Measurements from ENCODE around the gene B2M. TPM values are rescaled to one million over a fixed set of nuclear protein-coding genes. Genes with fewer than 3 reads are reported as not detected.

B2M gene
- total and polyA plus RNA-seq, 2 of the 13 experiments (the other 11 are each of a cell fraction or from before 2014, with no cell fraction given), result 784 to 857 TPM

GRCh38 chr15:44663410-44664308 lies 47.7 kb upstream of the B2M start, which contains the start of gene SPG11 (continued):
- TF ChIP-seq, protein P1, sequence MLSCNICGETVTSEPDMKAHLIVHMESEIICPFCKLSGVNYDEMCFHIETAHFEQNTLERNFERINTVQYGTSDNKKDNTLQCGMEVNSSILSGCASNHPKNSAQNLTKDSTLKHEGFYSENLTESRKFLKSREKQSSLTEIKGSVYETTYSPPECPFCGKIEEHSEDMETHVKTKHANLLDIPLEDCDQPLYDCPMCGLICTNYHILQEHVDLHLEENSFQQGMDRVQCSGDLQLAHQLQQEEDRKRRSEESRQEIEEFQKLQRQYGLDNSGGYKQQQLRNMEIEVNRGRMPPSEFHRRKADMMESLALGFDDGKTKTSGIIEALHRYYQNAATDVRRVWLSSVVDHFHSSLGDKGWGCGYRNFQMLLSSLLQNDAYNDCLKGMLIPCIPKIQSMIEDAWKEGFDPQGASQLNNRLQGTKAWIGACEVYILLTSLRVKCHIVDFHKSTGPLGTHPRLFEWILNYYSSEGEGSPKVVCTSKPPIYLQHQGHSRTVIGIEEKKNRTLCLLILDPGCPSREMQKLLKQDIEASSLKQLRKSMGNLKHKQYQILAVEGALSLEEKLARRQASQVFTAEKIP (CRISPR knock-in tag; IDR thresholded peaks at IDR 0.05; ENCODE audit: borderline replicate concordance), result no peak
- TF ChIP-seq SNAPC4 (CRISPR knock-in tag; IDR thresholded peaks at IDR 0.05), result peak; percentile 83
- TF ChIP-seq ZNF232 (CRISPR knock-in tag; IDR thresholded peaks at IDR 0.05; ENCODE audit: borderline replicate concordance), result peak; percentile 76; the same call in 1 of the 2 replicates
- TF ChIP-seq ZNF891 (CRISPR knock-in tag; IDR thresholded peaks at IDR 0.05), result peak; percentile 82; the same call in 1 of the 2 replicates
- TF ChIP-seq, protein P2, sequence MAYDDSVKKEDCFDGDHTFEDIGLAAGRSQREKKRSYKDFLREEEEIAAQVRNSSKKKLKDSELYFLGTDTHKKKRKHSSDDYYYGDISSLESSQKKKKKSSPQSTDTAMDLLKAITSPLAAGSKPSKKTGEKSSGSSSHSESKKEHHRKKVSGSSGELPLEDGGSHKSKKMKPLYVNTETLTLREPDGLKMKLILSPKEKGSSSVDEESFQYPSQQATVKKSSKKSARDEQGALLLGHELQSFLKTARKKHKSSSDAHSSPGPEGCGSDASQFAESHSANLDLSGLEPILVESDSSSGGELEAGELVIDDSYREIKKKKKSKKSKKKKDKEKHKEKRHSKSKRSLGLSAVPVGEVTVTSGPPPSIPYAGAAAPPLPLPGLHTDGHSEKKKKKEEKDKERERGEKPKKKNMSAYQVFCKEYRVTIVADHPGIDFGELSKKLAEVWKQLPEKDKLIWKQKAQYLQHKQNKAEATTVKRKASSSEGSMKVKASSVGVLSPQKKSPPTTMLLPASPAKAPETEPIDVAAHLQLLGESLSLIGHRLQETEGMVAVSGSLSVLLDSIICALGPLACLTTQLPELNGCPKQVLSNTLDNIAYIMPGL (CRISPR knock-in tag; IDR thresholded peaks at IDR 0.05; ENCODE audit: borderline replicate concordance in 1 of 2, low read depth in 1 of 2), result peak; percentile 88 to 93
- TF ChIP-seq HOXA5 (CRISPR knock-in tag; IDR thresholded peaks at IDR 0.05), result peak; percentile 93
- TF ChIP-seq ISL2 (CRISPR knock-in tag; IDR thresholded peaks at IDR 0.05), result peak; percentile 65; the same call in 1 of the 2 replicates
- 0 out of 2 replicates have a peak, but pooled peaks have one; percentile 37 for TF ChIP-seq ZNF879 (CRISPR knock-in tag; IDR thresholded peaks at IDR 0.05)
- TF ChIP-seq ZFP91 (CRISPR knock-in tag; IDR thresholded peaks at IDR 0.05; ENCODE audit: borderline replicate concordance), result peak; percentile 95; the same call in 1 of the 2 replicates
- no peak; the same call in 1 of the 2 replicates for TF ChIP-seq ATF3 (CRISPR knock-in tag; IDR thresholded peaks at IDR 0.05)
- no peak for TF ChIP-seq HNRNPH1 (optimal IDR thresholded peaks at IDR 0.05; ENCODE audit: low read depth, low read length)
- no peak for TF ChIP-seq ZNF878 (CRISPR knock-in tag; IDR thresholded peaks at IDR 0.05)
- no peak for TF ChIP-seq SRSF4 (IDR thresholded peaks at IDR 0.05; ENCODE audit: low read depth, low read length, poor library complexity, severe bottlenecking)
- TF ChIP-seq RFXAP (CRISPR knock-in tag; IDR thresholded peaks at IDR 0.05; ENCODE audit: borderline replicate concordance), result peak; percentile 96
- no peak for TF ChIP-seq PLRG1 (conservative IDR thresholded peaks at IDR 0.05)
- peak; percentile 35; the same call in 1 of the 2 replicates for TF ChIP-seq RAD51 (IDR thresholded peaks at IDR 0.05; ENCODE audit: borderline replicate concordance)
